Esophagus squamous epithelium (tissue), 5 donors: Measurements from ENCODE around the gene KDM5D. TPM values are rescaled to one million over a fixed set of nuclear protein-coding genes. Genes with fewer than 3 reads are reported as not detected.

Source experiments
- DNase-seq: peaks from one replicate; lab custom pipeline; 2025; lab: John Stamatoyannopoulos, UW
- H3K27ac ChIP-seq, 4 donors: fragments of 200-600 bp; sonication (generic); one replicate each; pipeline ENCODE4 v1.5.1; 2016 to 2019; ENCODE audit warnings: mild to moderate bottlenecking in 1 of 4
- H3K27me3 ChIP-seq, 4 donors: fragments of 200-600 bp; sonication (generic); 1 replicate in 3 of 4; 2 replicates in 1 of 4; pipeline versions ENCODE4 v1.5.1 to v1.6.0; 2017 to 2021; ENCODE audit warnings: antibody characterized with exemption in 1 of 4
- H3K36me3 ChIP-seq, 3 donors: fragments of 200-600 bp; sonication (generic); one replicate each; pipeline ENCODE4 v1.5.1; 2016 to 2019
- H3K4me1 ChIP-seq, 3 donors: fragments of 200-600 bp; sonication (generic); one replicate each; pipeline ENCODE4 v1.5.1; 2017 to 2019
- H3K4me3 ChIP-seq, 4 donors: fragments of 200-600 bp; sonication (generic); 1 replicate in 3 of 4; 2 replicates in 1 of 4; pipeline ENCODE4 v1.5.1; 2016 to 2019; ENCODE audit warnings: mild to moderate bottlenecking in 2 of 4, moderate library complexity in 1 of 4
- H3K9me3 ChIP-seq, 3 donors: fragments of 200-600 bp; sonication (generic); one replicate each; pipeline ENCODE4 v1.5.1; 2016 to 2019
- CTCF ChIP-seq, 6 experiments: fragments of 450-650 bp in 4 of 6; fragments of 200-600 bp in 2 of 6; sonication (generic) in 2 of 6; IDR thresholded peaks; one replicate each; pipeline ENCODE4 v1.5.1; 2016 to 2019; ENCODE audit warnings: antibody characterized with exemption in 6 of 6, mild to moderate bottlenecking in 4 of 6, moderate library complexity in 4 of 6
- POLR2A ChIP-seq, 4 donors: fragments of 450-650 bp; IDR thresholded peaks; one replicate each; pipeline ENCODE4 v1.6.1; 2017; ENCODE audit warnings: antibody characterized with exemption in 4 of 4, mild to moderate bottlenecking in 4 of 4, moderate library complexity in 3 of 4
- WGBS, 2 donors: methylation state at CpG; one replicate each; pipeline ENCODE4 v1.1.5; 2018; 5-methylcytosine and 5-hydroxymethylcytosine counted together
- intact Hi-C: fragments of 100-400 bp; cut with DNase I; formaldehyde crosslinking; loops from one replicate; pipeline ENCODE4 v1.15.0; 2022
- total RNA-seq, 4 donors: library from RNA; depleted of rRNA; stranded (reverse); fragments of >200 nt; gene quantifications; one replicate each; pipeline ENCODE4 v1.1.0, GENCODE V29; 2016
- donor health status: DM: yes; HTN: yes; CAD: no.

KDM5D gene
- 10 to 100 TPM in 2 of 4 donors, under 1 TPM in 1, not detected in 1; 0.29 to 49.4 (median 25.5) TPM for total RNA-seq

- Histone ChIP-seq H3K27ac (peak within 1 kb of the TSS in 2 of 4 donors; percentile 79 to 90), H3K9me3 (no peaks in the 10 kb centered on the region), H3K36me3 (peaks cover 0 to 24% (median 0%) of the 10 kb centered on the region in 3 donors), H3K4me1 (peaks cover 0 to 30% (median 0%) of the 10 kb centered on the region in 3 donors), H3K4me3 (peak within 1 kb of the TSS in 2 of 4 donors; percentile 37 to 56), H3K27me3 (no peaks in the 10 kb centered on the region)
- intact Hi-C loops = no loop called here
- WGBS, 2 donors = 0% methylated on average over 30 of the region's 52 CpGs; no CpG with 5 or more reads in 1 of the 2 donors
- DNase-seq = no peak
- no peak for TF ChIP-seq CTCF (IDR thresholded peaks at IDR 0.05)
- TF ChIP-seq POLR2A (IDR thresholded peaks at IDR 0.05) = peak in 1 of 4 donors; percentile 22
Observed at GRCh38 chrY:19744381-19745378, at the start of gene KDM5D. Gene KDM5D, minus strand, starts transcription at chrY:19744726. Its CDS starts 192 bp downstream, at chrY:19744534.

GRCh38 chrY:19768375-19768774 lies 23.8 kb upstream of the KDM5D start:
- TF ChIP-seq POLR2A (IDR thresholded peaks at IDR 0.05) = no peak
- no peak for TF ChIP-seq CTCF (IDR thresholded peaks at IDR 0.05)
- intact Hi-C loops = no loop called here
- DNase-seq = no peak
- WGBS, 2 donors = 64% methylated on average over 3 of the region's 3 CpGs; no CpG with 5 or more reads in 1 of the 2 donors
- Histone ChIP-seq H3K4me1 (no peaks in the 10 kb centered on the region), H3K36me3 (no peaks in the 10 kb centered on the region), H3K27me3 (no peaks in the 10 kb centered on the region), H3K27ac (no peak overlapping the region), H3K4me3 (no peak overlapping the region), H3K9me3 (no peaks in the 10 kb centered on the region)

- peaks cover 0 to 39% (median 0%) of the 10 kb centered on the region in 3 donors for H3K4me1 ChIP-seq
- no peaks in the 10 kb centered on the region for H3K9me3 ChIP-seq
- no peak for TF ChIP-seq POLR2A (IDR thresholded peaks at IDR 0.05)
- no peak for TF ChIP-seq CTCF (IDR thresholded peaks at IDR 0.05)
- H3K27me3 ChIP-seq = no peaks in the 10 kb centered on the region
- peaks cover 0 to 31% (median 0%) of the 10 kb centered on the region in 3 donors for H3K36me3 ChIP-seq
- no peak for DNase-seq
- H3K27ac ChIP-seq = peak overlapping the region in 1 of 4 donors; percentile 90
- peak overlapping the region in 1 of 4 donors; percentile 56 for H3K4me3 ChIP-seq
- WGBS, 2 donors = 47% methylated on average over 8 of the region's 8 CpGs; no CpG with 5 or more reads in 1 of the 2 donors
- intact Hi-C loops = no loop called here
Observed at GRCh38 chrY:19743331-19743730, 1.2 kb downstream of the KDM5D start.

GRCh38 chrY:19742153-19742552 lies 2.4 kb downstream of the KDM5D start:
- Histone ChIP-seq H3K4me1 (peaks cover 0 to 44% (median 0%) of the 10 kb centered on the region in 3 donors), H3K4me3 (no peak overlapping the region), H3K27me3 (no peaks in the 10 kb centered on the region), H3K27ac (no peak overlapping the region), H3K36me3 (peaks cover 0 to 31% (median 0%) of the 10 kb centered on the region in 3 donors), H3K9me3 (no peaks in the 10 kb centered on the region)
- intact Hi-C loops = no loop called here
- no peak for DNase-seq
- TF ChIP-seq CTCF (IDR thresholded peaks at IDR 0.05) (no peak), POLR2A (IDR thresholded peaks at IDR 0.05) (no peak)

- Histone ChIP-seq H3K27me3 (no peaks in the 10 kb centered on the region), H3K36me3 (peaks cover 0 to 81% (median 0%) of the 10 kb centered on the region in 3 donors), H3K9me3 (no peaks in the 10 kb centered on the region), H3K4me1 (peaks cover 0 to 13% (median 0%) of the 10 kb centered on the region in 3 donors), H3K4me3 (no peak overlapping the region), H3K27ac (no peak overlapping the region)
- TF ChIP-seq CTCF (IDR thresholded peaks at IDR 0.05) = no peak
- TF ChIP-seq POLR2A (IDR thresholded peaks at IDR 0.05) = no peak
- WGBS, 2 donors = 40% methylated on average over 1 of the region's 1 CpG; no CpG with 5 or more reads in 1 of the 2 donors
- no peak for DNase-seq
- intact Hi-C loops = no loop called here
Observed at GRCh38 chrY:19734425-19734824, 10.1 kb downstream of the KDM5D start.
